ENCODE data around the gene GLI1. TPM values are rescaled to one million over a fixed set of nuclear protein-coding genes. Genes with fewer than 3 reads are reported as not detected.
A peak's percentile ranks its signal among the peaks of the same experiment; 100 is the strongest.
"Not testable (repeated sequence)": the region's sequence is repeated elsewhere in the genome, so short reads cannot be mapped to it uniquely, and the experiment has no call there.

GLI1 gene
- total RNA-seq, 1 experiment from 2014 or later = 25.8 TPM

DNA sequence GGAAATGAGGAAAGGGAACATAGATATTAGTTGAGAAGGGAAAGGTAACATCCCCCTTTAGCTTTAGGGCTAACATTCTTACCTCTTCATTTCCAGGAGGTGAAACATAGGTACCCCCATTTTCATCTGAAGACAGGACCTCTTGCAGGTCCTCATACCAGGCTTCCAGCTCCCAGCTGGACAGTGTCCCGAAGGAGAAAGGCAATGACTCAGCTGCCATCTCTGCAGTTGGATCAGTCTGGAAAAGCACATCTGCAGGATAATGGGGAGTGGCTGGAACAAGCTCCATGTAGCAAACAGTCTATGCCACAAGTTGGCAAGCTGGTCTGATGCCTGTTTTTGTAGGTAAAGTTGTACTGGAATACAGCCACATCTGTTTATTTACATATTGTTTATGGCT is 57.6 kb downstream of the GLI1 start:
- Histone ChIP-seq H3K27me3 (ENCODE audit: insufficient read depth, low read length) (no peaks in the 10 kb centered on the region), H3K4me2 (ENCODE audit: insufficient read depth, insufficient read length, low read length) (no peak overlapping the region), H3K56ac (ENCODE audit: insufficient read length, low read depth, low read length) (no peak overlapping the region), H2BK12ac (ENCODE audit: insufficient read length, low read depth, low read length) (no peak overlapping the region), H3K14ac (ENCODE audit: insufficient read depth, low read length) (no peak overlapping the region), H3K79me2 (ENCODE audit: insufficient read depth, low read length) (0 out of 2 replicates have a peak, but pooled peaks cover 1% of the 10 kb centered on the region), H3K4ac (ENCODE audit: low read depth, low read length) (no peak overlapping the region), H2BK120ac (ENCODE audit: low read depth, low read length, poor library complexity, severe bottlenecking) (no peak overlapping the region), H3K9me3 (ENCODE audit: control insufficient read depth, low read depth, low read length) (no peaks in the 10 kb centered on the region), H2BK5ac (ENCODE audit: insufficient read length, low read length) (no peak overlapping the region), H2AFZ (ENCODE audit: low read length) (no peak overlapping the region), H3K9ac (ENCODE audit: extremely low read depth, insufficient read length, low read length) (no peak overlapping the region), H4K20me1 (ENCODE audit: control insufficient read depth, insufficient read depth, insufficient read length) (no peaks in the 10 kb centered on the region), H3K23me2 (ENCODE audit: insufficient read length, low read depth, low read length, poor library complexity, severe bottlenecking) (peaks cover 14% of the 10 kb centered on the region), H3K4me1 (ENCODE audit: insufficient read depth, low read length) (peaks cover 3% of the 10 kb centered on the region; the same call in 1 of the 2 replicates), H2BK15ac (ENCODE audit: low read depth, low read length) (no peak overlapping the region), H4K5ac (ENCODE audit: insufficient read length, low read depth, low read length) (no peak overlapping the region), H3K18ac (ENCODE audit: insufficient read length, low read depth, low read length) (no peak overlapping the region), H2AK5ac (ENCODE audit: insufficient read length, low read length) (no peak overlapping the region), H4K8ac (replicated peaks; ENCODE audit: insufficient read length, low read depth, low read length) (no peak overlapping the region), H3K27ac (ENCODE audit: insufficient read length, low read depth, low read length) (no peak overlapping the region), H3K23ac (ENCODE audit: insufficient read length, low read depth, low read length) (no peak overlapping the region), H3T11ph (ENCODE audit: low read length) (no peak overlapping the region), H4K91ac (ENCODE audit: insufficient read length, low read depth, low read length) (no peak overlapping the region), H3K79me1 (ENCODE audit: insufficient read depth, low read depth, low read length, poor library complexity, severe bottlenecking) (no peaks in the 10 kb centered on the region), H2BK20ac (ENCODE audit: low read depth, low read length, poor library complexity, severe bottlenecking) (no peak overlapping the region)
- Mint-ChIP-seq H3K27me3 (ENCODE audit: low read depth) (no peaks in the 10 kb centered on the region; the same call in 1 of the 2 replicates), H3K27ac (peak overlapping the region; percentile 29 to 87 (median 31); a peak in 4 of 7 replicates), H3K9me3 (no peaks in the 10 kb centered on the region), H3K4me3 (no peak overlapping the region), H3K4me1 (peaks cover 22 to 29% of the 10 kb centered on the region in 2 experiments), H3K36me3 (ENCODE audit: insufficient read depth in 1 of 3, low read depth in 3 of 3) (peaks cover 56 to 72% (median 68%) of the 10 kb centered on the region in 3 experiments)
- TF ChIP-seq, protein P1, sequence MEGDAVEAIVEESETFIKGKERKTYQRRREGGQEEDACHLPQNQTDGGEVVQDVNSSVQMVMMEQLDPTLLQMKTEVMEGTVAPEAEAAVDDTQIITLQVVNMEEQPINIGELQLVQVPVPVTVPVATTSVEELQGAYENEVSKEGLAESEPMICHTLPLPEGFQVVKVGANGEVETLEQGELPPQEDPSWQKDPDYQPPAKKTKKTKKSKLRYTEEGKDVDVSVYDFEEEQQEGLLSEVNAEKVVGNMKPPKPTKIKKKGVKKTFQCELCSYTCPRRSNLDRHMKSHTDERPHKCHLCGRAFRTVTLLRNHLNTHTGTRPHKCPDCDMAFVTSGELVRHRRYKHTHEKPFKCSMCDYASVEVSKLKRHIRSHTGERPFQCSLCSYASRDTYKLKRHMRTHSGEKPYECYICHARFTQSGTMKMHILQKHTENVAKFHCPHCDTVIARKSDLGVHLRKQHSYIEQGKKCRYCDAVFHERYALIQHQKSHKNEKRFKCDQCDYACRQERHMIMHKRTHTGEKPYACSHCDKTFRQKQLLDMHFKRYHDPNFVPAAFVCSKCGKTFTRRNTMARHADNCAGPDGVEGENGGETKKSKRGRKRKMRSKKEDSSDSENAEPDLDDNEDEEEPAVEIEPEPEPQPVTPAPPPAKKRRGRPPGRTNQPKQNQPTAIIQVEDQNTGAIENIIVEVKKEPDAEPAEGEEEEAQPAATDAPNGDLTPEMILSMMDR (conservative IDR thresholded peaks at IDR 0.05) = no peak
- DNase-seq = no peak
- WGBS (ENCODE audit: extremely low coverage, insufficient read length, low lambda C conversion rate) = no CpG with 5 or more reads among the region's 1 CpG

GRCh38 chr12:57517718-57518117 is 58.1 kb downstream of the GLI1 start:
- not testable (repeated sequence) for DNase-seq; H3K4me2 ChIP-seq (ENCODE audit: insufficient read depth, insufficient read length, low read length)

More at GRCh38 chr12:57517718-57518117, 58.1 kb downstream of the GLI1 start:
- H3K9me3 Mint-ChIP-seq; H3K79me1 ChIP-seq (ENCODE audit: insufficient read depth, low read depth, low read length, poor library complexity, severe bottlenecking); H4K20me1 ChIP-seq (ENCODE audit: control insufficient read depth, insufficient read depth, insufficient read length); H3K27me3 ChIP-seq (ENCODE audit: insufficient read depth, low read length); H4K8ac ChIP-seq (replicated peaks; ENCODE audit: insufficient read length, low read depth, low read length); H3T11ph ChIP-seq (ENCODE audit: low read length); H3K56ac ChIP-seq (ENCODE audit: insufficient read length, low read depth, low read length); H3K23ac ChIP-seq (ENCODE audit: insufficient read length, low read depth, low read length); H2BK120ac ChIP-seq (ENCODE audit: low read depth, low read length, poor library complexity, severe bottlenecking); H3K18ac ChIP-seq (ENCODE audit: insufficient read length, low read depth, low read length); H3K14ac ChIP-seq (ENCODE audit: insufficient read depth, low read length); H3K4me1 ChIP-seq (ENCODE audit: insufficient read depth, low read length); H2BK12ac ChIP-seq (ENCODE audit: insufficient read length, low read depth, low read length); H2AFZ ChIP-seq (ENCODE audit: low read length); H3K27ac ChIP-seq (ENCODE audit: insufficient read length, low read depth, low read length); H3K27me3 Mint-ChIP-seq (ENCODE audit: low read depth); H4K5ac ChIP-seq (ENCODE audit: insufficient read length, low read depth, low read length); H3K4ac ChIP-seq (ENCODE audit: low read depth, low read length); H4K91ac ChIP-seq (ENCODE audit: insufficient read length, low read depth, low read length); H3K9ac ChIP-seq (ENCODE audit: extremely low read depth, insufficient read length, low read length); H3K9me3 ChIP-seq (ENCODE audit: control insufficient read depth, low read depth, low read length); H3K79me2 ChIP-seq (ENCODE audit: insufficient read depth, low read length); H2BK5ac ChIP-seq (ENCODE audit: insufficient read length, low read length); H2AK5ac ChIP-seq (ENCODE audit: insufficient read length, low read length); H2BK20ac ChIP-seq (ENCODE audit: low read depth, low read length, poor library complexity, severe bottlenecking); H2BK15ac ChIP-seq (ENCODE audit: low read depth, low read length): not testable (repeated sequence)
- H3K4me1 Mint-ChIP-seq = peaks cover 22 to 29% of the 10 kb centered on the region in 2 experiments
- peaks cover 15% of the 10 kb centered on the region for H3K23me2 ChIP-seq (ENCODE audit: insufficient read length, low read depth, low read length, poor library complexity, severe bottlenecking)
- peak overlapping the region in 1 of 2 experiments; percentile 56; a peak in 1 of 5 replicates for H3K4me3 Mint-ChIP-seq
- H3K36me3 Mint-ChIP-seq (ENCODE audit: insufficient read depth in 1 of 3, low read depth in 3 of 3) = peaks cover 51 to 66% (median 63%) of the 10 kb centered on the region in 3 experiments
- peak overlapping the region in 2 of 3 experiments; percentile 31 to 78; a peak in 2 of 7 replicates for H3K27ac Mint-ChIP-seq
- WGBS (ENCODE audit: extremely low coverage, insufficient read length, low lambda C conversion rate) = no CpG with 5 or more reads among the region's 10 CpGs

Data from H9 (cell line).